Activated CD4-positive, alpha-beta T cell treated with anti-CD3 and anti-CD28 coated beads, Interleukin-2, amount 10 ng/mL, durations not matched to agents 7 days and 5 days (primary cell): ENCODE data around the gene MOCOS. TPM values are rescaled to one million over a fixed set of nuclear protein-coding genes. Genes with fewer than 3 reads are reported as not detected.
"Not testable (repeated sequence)": the region's sequence is repeated elsewhere in the genome, so short reads cannot be mapped to it uniquely, and the experiment has no call there.

ENCODE experiments used
- CTCF ChIA-PET: fragments of 350-600 bp; sonication (Branson Sonifier 250); formaldehyde crosslinking; loops from one replicate; lab custom pipeline; 2021; ENCODE audit warnings: antibody characterized with exemption; lab: Charles Lee
- POLR2A ChIA-PET: fragments of 350-600 bp; sonication (Branson Sonifier 250); formaldehyde crosslinking; loops from one replicate; lab custom pipeline; 2021; ENCODE audit warnings: antibody characterized with exemption; lab: Charles Lee
- DNase-seq: peaks from one replicate; pipeline ENCODE4 v3.0.0-alpha.2; 2020
- H3K27ac Mint-ChIP-seq: one replicate; pipeline ENCODE4 v1.8.0; 2021; ENCODE audit warnings: mild to moderate bottlenecking, moderate library complexity, mixed read lengths
- H3K27me3 Mint-ChIP-seq: one replicate; pipeline ENCODE4 v1.8.0; 2021; ENCODE audit warnings: mixed read lengths
- H3K36me3 Mint-ChIP-seq: one replicate; pipeline ENCODE4 v1.8.0; 2021; ENCODE audit warnings: low read depth, mixed read lengths
- H3K4me1 Mint-ChIP-seq: one replicate; pipeline ENCODE4 v1.8.0; 2021; ENCODE audit warnings: mixed read lengths
- H3K4me3 Mint-ChIP-seq: one replicate; pipeline ENCODE4 v1.8.0; 2021; ENCODE audit warnings: mild to moderate bottlenecking, moderate library complexity, mixed read lengths
- H3K9me3 Mint-ChIP-seq: one replicate; pipeline ENCODE4 v1.8.0; 2021; ENCODE audit warnings: mixed read lengths
- total RNA-seq, 2 experiments: library from RNA; stranded (reverse); gene quantifications; one replicate each; pipeline ENCODE4 v1.2.3, GENCODE V29; 2021

The MOCOS gene
- total RNA-seq, 2 experiments from 2014 or later: 0.05 to 0.17 TPM

- no peak overlapping the region for H3K4me3 Mint-ChIP-seq
- no peaks in the 10 kb centered on the region for H3K27me3 Mint-ChIP-seq
- peaks cover 10% of the 10 kb centered on the region for H3K4me1 Mint-ChIP-seq
- no peaks in the 10 kb centered on the region for H3K9me3 Mint-ChIP-seq
- no peak for DNase-seq
- CTCF ChIA-PET: no interaction called here
- POLR2A ChIA-PET: no interaction called here
- no peak overlapping the region for H3K27ac Mint-ChIP-seq
- peaks cover 59% of the 10 kb centered on the region for H3K36me3 Mint-ChIP-seq
These were observed 28.9 kb upstream of the MOCOS start for GRCh38 chr18:36158266-36158867.

- no peaks in the 10 kb centered on the region for H3K9me3 Mint-ChIP-seq
- peaks cover 63% of the 10 kb centered on the region for H3K36me3 Mint-ChIP-seq
- H3K27ac Mint-ChIP-seq: no peak overlapping the region
- H3K4me1 Mint-ChIP-seq: peaks cover 10% of the 10 kb centered on the region
- no peak for DNase-seq
- no peak overlapping the region for H3K4me3 Mint-ChIP-seq
- no peaks in the 10 kb centered on the region for H3K27me3 Mint-ChIP-seq
- ChIA-PET CTCF (interaction anchor here (0.6 to 0.7 kb wide), 2 partner anchors 22 to 37 kb away, joined by 4 read pairs; no protein-coding TSS in a partner anchor), POLR2A (no interaction called here)
These were observed 26.3 kb upstream of the MOCOS start for GRCh38 chr18:36160959-36161371.

- no peaks in the 10 kb centered on the region for H3K9me3 Mint-ChIP-seq
- POLR2A ChIA-PET: interaction anchor here (0.6 kb wide), 1 partner anchor 146 kb away, joined by 3 read pairs; no protein-coding TSS in a partner anchor
These were observed 24.3 kb upstream of the MOCOS start for GRCh38 chr18:36162981-36163380.

GRCh38 chr18:36167692-36168218 is 19.5 kb upstream of the MOCOS start:
- Mint-ChIP-seq H3K36me3 (peaks cover 60% of the 10 kb centered on the region), H3K9me3 (no peaks in the 10 kb centered on the region), H3K27me3 (no peaks in the 10 kb centered on the region), H3K4me1 (no peaks in the 10 kb centered on the region), H3K27ac (no peak overlapping the region), H3K4me3 (no peak overlapping the region)
- DNase-seq: no peak
- POLR2A ChIA-PET: no interaction called here
- CTCF ChIA-PET: interaction anchor here (0.7 kb wide), 1 partner anchor 245 kb away, joined by 3 read pairs; no protein-coding TSS in a partner anchor

More at GRCh38 chr18:36162981-36163380, 24.3 kb upstream of the MOCOS start:
- no peaks in the 10 kb centered on the region for H3K27me3 Mint-ChIP-seq
- no peak overlapping the region for H3K4me3 Mint-ChIP-seq
- no peak overlapping the region for H3K27ac Mint-ChIP-seq
- no peak for DNase-seq
- H3K4me1 Mint-ChIP-seq: peaks cover 5% of the 10 kb centered on the region
- CTCF ChIA-PET: interaction anchor here (0.6 kb wide), 1 partner anchor 1543 kb away, joined by 3 read pairs; no protein-coding TSS in a partner anchor
- H3K36me3 Mint-ChIP-seq: peaks cover 59% of the 10 kb centered on the region

DNA sequence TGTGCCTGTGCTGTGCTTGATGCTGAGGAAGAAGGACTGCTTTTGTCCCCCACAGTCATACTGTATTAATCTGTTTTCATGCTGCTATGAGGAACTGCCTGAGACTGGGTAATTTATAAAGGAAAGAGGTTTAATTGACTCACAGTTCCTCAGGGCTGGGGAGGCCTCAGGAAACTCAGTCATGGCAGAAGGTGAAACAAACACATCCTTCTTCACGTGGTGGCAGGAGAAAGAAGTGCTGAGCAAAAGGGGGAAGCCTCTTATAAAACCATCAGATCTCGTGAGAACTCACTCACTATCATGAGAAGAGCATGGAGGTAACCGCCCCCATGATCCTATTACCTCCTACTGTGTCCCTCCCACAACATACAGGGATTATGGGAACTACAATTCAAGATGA is 19.0 kb upstream of the MOCOS start:
- H3K4me3 Mint-ChIP-seq, H3K9me3 Mint-ChIP-seq, H3K4me1 Mint-ChIP-seq, H3K27ac Mint-ChIP-seq, POLR2A ChIA-PET, H3K27me3 Mint-ChIP-seq, DNase-seq, CTCF ChIA-PET: not testable (repeated sequence)
- peaks cover 54% of the 10 kb centered on the region for H3K36me3 Mint-ChIP-seq

DNA sequence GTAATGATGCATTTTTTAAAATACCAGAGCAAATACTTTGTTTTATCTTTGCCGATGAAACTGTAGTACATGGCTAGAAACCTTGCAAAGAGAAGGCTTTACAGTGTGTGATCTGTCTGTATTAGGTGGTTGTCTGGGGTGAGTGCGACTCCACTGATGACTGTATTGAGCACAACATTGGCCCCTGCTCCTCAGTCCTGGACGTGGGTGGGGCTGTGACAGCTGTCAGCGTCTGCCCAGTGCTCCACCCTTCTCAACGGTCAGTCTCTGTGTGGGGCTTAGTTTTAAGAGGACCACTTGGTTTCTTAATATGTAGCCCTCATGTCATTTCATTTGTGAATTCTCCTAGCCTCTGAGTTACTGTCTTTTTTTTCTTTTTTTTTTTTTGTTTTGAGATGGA is 17.4 kb upstream of the MOCOS start:
- no peaks in the 10 kb centered on the region for H3K9me3 Mint-ChIP-seq
- H3K36me3 Mint-ChIP-seq: peaks cover 49% of the 10 kb centered on the region
- ChIA-PET POLR2A (no interaction called here), CTCF (interaction anchor here (0.5 kb wide), 1 partner anchor 59 kb away, joined by 3 read pairs; no protein-coding TSS in a partner anchor)
- no peaks in the 10 kb centered on the region for H3K4me1 Mint-ChIP-seq
- no peak overlapping the region for H3K27ac Mint-ChIP-seq
- H3K27me3 Mint-ChIP-seq: no peaks in the 10 kb centered on the region
- DNase-seq: no peak
- H3K4me3 Mint-ChIP-seq: no peak overlapping the region

DNA sequence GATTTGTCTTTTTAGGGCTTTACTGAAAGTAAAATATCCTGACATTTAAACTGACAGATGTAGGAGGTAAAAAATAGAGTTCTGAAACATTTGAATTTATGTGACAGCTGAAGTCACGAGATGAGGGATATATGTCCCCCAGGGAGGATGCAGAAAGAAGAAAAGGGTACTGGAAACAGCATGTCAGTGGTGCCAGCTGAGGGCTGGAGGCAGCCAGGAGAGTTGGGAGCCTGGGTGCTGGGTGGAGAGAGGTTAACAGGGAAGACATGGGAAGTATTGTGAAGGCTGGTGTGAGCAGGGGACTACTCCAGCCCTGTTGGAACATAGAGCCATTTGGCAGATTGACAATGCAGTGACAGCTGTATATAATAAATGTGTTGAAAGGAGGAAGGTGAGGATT is 11.8 kb upstream of the MOCOS start:
- H3K36me3 Mint-ChIP-seq: peaks cover 35% of the 10 kb centered on the region
- H3K27me3 Mint-ChIP-seq: no peaks in the 10 kb centered on the region
- no peaks in the 10 kb centered on the region for H3K9me3 Mint-ChIP-seq
- H3K27ac Mint-ChIP-seq: no peak overlapping the region
- CTCF ChIA-PET: no interaction called here
- peaks cover 13% of the 10 kb centered on the region for H3K4me1 Mint-ChIP-seq
- POLR2A ChIA-PET: no interaction called here
- no peak for DNase-seq
- H3K4me3 Mint-ChIP-seq: no peak overlapping the region

DNA sequence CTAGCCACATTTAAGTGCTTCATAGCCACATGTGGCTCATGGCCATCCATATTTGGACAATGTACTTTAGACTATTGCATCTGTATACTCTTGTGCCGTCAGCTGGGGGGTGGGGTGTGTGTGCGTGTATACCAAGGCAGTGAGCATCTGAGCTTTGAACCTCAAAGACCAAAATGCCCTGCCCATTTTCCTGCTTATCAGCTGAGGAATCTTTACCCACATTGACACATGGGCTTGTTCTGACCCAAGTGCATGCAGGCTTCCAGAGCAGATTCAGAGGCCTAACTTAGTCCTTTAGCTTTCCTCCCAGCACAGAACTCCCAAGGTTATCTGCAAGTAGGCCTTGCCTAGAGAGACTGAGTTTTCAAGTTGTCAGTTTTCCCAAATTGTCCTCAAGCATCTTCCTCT is 11.1 kb upstream of the MOCOS start:
- CTCF ChIA-PET: no interaction called here
- Mint-ChIP-seq H3K4me3 (no peak overlapping the region), H3K27ac (no peak overlapping the region), H3K4me1 (peaks cover 13% of the 10 kb centered on the region), H3K27me3 (no peaks in the 10 kb centered on the region), H3K9me3 (no peaks in the 10 kb centered on the region), H3K36me3 (peaks cover 32% of the 10 kb centered on the region)
- no peak for DNase-seq
- POLR2A ChIA-PET: no interaction called here

DNA sequence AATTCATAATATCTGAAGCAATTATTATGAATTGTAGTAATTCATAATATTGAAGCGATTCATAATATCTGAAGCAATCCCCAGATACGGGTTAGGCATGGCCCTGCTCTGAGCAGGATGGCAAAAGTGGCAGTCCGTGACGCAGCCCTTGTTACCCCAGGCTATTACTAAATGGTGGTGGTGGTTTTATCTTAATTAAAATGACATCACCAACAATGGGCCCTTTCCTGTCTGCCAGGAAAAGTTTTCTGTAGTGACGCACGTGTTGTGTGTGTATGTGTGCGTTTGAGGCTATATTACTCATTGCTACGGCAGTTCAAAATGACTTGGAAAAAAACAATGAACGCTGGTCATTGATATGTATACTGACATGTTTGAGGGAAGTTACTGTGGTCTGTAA is 10.6 kb upstream of the MOCOS start:
- Mint-ChIP-seq H3K27me3 (no peaks in the 10 kb centered on the region), H3K9me3 (no peaks in the 10 kb centered on the region), H3K36me3 (peaks cover 28% of the 10 kb centered on the region), H3K27ac (no peak overlapping the region), H3K4me1 (peaks cover 13% of the 10 kb centered on the region), H3K4me3 (no peak overlapping the region)
- ChIA-PET POLR2A (no interaction called here), CTCF (no interaction called here)
- DNase-seq: no peak

DNA sequence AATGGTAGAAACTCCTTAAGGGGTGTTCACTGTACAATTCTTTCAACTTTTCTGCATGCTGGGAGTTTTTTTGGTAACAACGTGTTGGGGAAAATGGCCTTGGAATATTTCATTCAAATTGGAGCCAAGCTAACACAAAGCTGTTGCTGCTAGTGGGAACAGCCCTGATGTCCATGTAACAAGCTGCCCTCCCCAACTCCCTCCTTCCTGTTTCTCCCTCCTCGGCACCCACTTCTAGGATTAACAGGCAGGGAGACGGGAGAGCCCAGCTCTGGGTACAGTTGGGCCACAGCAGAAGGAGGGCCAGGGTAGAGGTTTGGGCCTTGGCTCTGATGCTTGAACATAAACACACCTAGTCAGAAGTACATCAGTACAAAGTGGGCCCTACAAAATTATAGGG is 9.4 kb upstream of the MOCOS start:
- Mint-ChIP-seq H3K27ac (no peak overlapping the region), H3K36me3 (peaks cover 22% of the 10 kb centered on the region), H3K27me3 (no peaks in the 10 kb centered on the region), H3K4me3 (no peak overlapping the region), H3K4me1 (peaks cover 13% of the 10 kb centered on the region), H3K9me3 (no peaks in the 10 kb centered on the region)
- ChIA-PET CTCF (no interaction called here), POLR2A (no interaction called here)
- no peak for DNase-seq

DNA sequence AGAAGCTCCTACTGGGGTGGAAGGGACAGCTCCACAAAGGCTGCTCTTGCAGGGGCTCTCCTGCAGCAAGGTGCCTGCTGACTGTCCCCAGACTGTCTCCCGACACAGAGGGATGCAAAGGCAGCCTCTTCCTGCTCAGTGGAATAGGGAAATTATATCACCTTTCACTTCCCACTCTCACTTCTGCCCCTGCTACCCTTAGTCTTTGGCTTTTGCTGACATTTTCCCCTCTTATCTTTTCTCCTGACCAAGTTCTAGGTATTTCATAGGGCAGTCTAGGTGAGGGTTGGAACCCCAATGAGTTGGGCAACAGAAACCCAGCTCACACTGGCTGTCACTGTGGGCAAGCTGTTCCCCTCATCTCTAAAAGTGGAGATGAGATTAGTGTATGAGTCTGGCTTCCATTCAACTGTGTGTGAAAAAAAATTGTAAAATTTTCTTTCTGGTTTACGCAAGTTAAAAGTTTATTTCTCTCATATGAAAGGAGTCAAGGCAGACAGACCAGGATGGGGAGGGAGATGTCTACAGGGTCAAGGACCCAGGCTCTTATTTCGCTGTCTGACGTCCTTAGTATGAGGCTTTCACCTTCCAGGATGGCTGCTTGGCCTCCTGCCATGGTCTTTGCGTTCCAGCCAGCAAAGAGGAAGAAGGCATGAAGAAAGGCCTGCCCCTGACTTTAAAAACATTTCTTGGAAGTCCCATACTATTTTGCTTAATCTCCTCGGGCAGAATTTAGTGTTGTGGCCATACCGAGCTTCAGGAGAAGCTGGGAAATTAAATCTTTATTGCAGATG is 7.5 kb upstream of the MOCOS start:
- no peak overlapping the region for H3K4me3 Mint-ChIP-seq

GRCh38 chr18:36181441-36181840 is 5.9 kb upstream of the MOCOS start:
- H3K36me3 Mint-ChIP-seq: peaks cover 7% of the 10 kb centered on the region
- H3K9me3 Mint-ChIP-seq: no peaks in the 10 kb centered on the region
- no peak overlapping the region for H3K4me3 Mint-ChIP-seq
- DNase-seq: no peak
- peaks cover 9% of the 10 kb centered on the region for H3K4me1 Mint-ChIP-seq
- POLR2A ChIA-PET: no interaction called here
- H3K27ac Mint-ChIP-seq: no peak overlapping the region
- CTCF ChIA-PET: interaction anchor here (1.1 to 1.6 kb wide), 2 partner anchors 14 to 25 kb away, joined by 3 to 4 read pairs; no protein-coding TSS in a partner anchor
- H3K27me3 Mint-ChIP-seq: peaks cover 4% of the 10 kb centered on the region

More for the DNA sequence above, 7.5 kb upstream of the MOCOS start:
- no peaks in the 10 kb centered on the region for H3K27me3 Mint-ChIP-seq
- no peak overlapping the region for H3K27ac Mint-ChIP-seq
- no peak for DNase-seq
- ChIA-PET CTCF (no interaction called here), POLR2A (no interaction called here)
- no peaks in the 10 kb centered on the region for H3K9me3 Mint-ChIP-seq
- H3K36me3 Mint-ChIP-seq: peaks cover 19% of the 10 kb centered on the region
- peaks cover 13% of the 10 kb centered on the region for H3K4me1 Mint-ChIP-seq
